Endodermal cell (in vitro differentiated cells): ENCODE measurements around the gene SEMA3A. TPM values are rescaled to one million over a fixed set of nuclear protein-coding genes. Genes with fewer than 3 reads are reported as not detected.

ENCODE experiments used
- DNase-seq: peaks from one replicate; pipeline ENCODE4 v3.0.0-alpha.2; 2017
- H3K27ac ChIP-seq: 2 replicates; pipeline ENCODE4 v1.5.1; 2013; ENCODE audit warnings: mild to moderate bottlenecking, low read depth, low read length, moderate library complexity
- H3K27me3 ChIP-seq: 2 replicates; pipeline ENCODE4 v1.6.1; 2013; ENCODE audit warnings: mild to moderate bottlenecking, low read length, moderate library complexity; ENCODE audit not compliant: insufficient read depth, control insufficient read depth, poor library complexity, severe bottlenecking
- H3K36me3 ChIP-seq: 2 replicates; pipeline ENCODE4 v1.7.0; 2013; ENCODE audit warnings: mild to moderate bottlenecking, low read length, moderate library complexity; ENCODE audit not compliant: control insufficient read depth, insufficient read depth
- H3K4me1 ChIP-seq: one replicate; pipeline ENCODE4 v1.7.0; 2013; ENCODE audit warnings: low read length; ENCODE audit not compliant: control insufficient read depth, insufficient read depth
- H3K4me3 ChIP-seq: 2 replicates; pipeline ENCODE4 v1.5.1; 2013; ENCODE audit warnings: mild to moderate bottlenecking, low read length, moderate library complexity
- H3K9ac ChIP-seq: 2 replicates; pipeline ENCODE4 v1.6.1; 2013; ENCODE audit warnings: mild to moderate bottlenecking, low read length, moderate library complexity; ENCODE audit not compliant: poor library complexity, severe bottlenecking; ENCODE audit errors: extremely low read depth
- H3K9me3 ChIP-seq: 2 replicates; pipeline ENCODE4 v1.6.1; 2013; ENCODE audit warnings: mild to moderate bottlenecking, low read length, moderate library complexity; ENCODE audit not compliant: control insufficient read depth
- H3K27ac Mint-ChIP-seq: 2 replicates; pipeline ENCODE4 v1.8.0; 2020; ENCODE audit warnings: mixed read lengths
- H3K27me3 Mint-ChIP-seq: 2 replicates; pipeline ENCODE4 v1.8.0; 2021; ENCODE audit warnings: mild to moderate bottlenecking, mixed read lengths; ENCODE audit not compliant: insufficient read depth
- H3K36me3 Mint-ChIP-seq: 2 replicates; pipeline ENCODE4 v1.8.0; 2020; ENCODE audit warnings: low read depth, mixed read lengths
- H3K4me1 Mint-ChIP-seq: 2 replicates; pipeline ENCODE4 v1.8.0; 2020; ENCODE audit warnings: mixed read lengths
- H3K4me3 Mint-ChIP-seq: 2 replicates; pipeline ENCODE4 v1.8.0; 2020; ENCODE audit warnings: mild to moderate bottlenecking, moderate library complexity, mixed read lengths
- H3K9me3 Mint-ChIP-seq: 2 replicates; pipeline ENCODE4 v1.8.0; 2020; ENCODE audit warnings: mild to moderate bottlenecking, mixed read lengths
- WGBS, 2 experiments: methylation state at CpG; one replicate each; pipeline versions ENCODE4 v1.1.5 to v1.1.7; 2013; ENCODE audit warnings: missing lambda C conversion rate in 2 of 2, mixed read lengths in 1 of 2; ENCODE audit not compliant: insufficient coverage in 1 of 2, insufficient read length in 1 of 2; 5-methylcytosine and 5-hydroxymethylcytosine counted together
- total RNA-seq, 2 donors: library from RNA; stranded (reverse); fragmentation: NEBNext Ultra II Directional in 1 of 2; extraction: Animal tissue kit (Norgen Biotek cat#: 25700) in 1 of 2; gene quantifications; 2 replicates in 1 of 2; 3 replicates in 1 of 2; pipeline ENCODE4 v1.2.1, GENCODE V29; 2021
- TF ChIP-seq, protein P1 (sequence below): fragments of 200-600 bp; sonication (generic); conservative IDR thresholded peaks from 2 replicates; pipeline ENCODE4 v1.5.0; 2021; ENCODE audit warnings: antibody characterized with exemption, mild to moderate bottlenecking

The SEMA3A gene
- total RNA-seq, 2 donors from 2014 or later = 43.5 to 72.8 TPM

DNA sequence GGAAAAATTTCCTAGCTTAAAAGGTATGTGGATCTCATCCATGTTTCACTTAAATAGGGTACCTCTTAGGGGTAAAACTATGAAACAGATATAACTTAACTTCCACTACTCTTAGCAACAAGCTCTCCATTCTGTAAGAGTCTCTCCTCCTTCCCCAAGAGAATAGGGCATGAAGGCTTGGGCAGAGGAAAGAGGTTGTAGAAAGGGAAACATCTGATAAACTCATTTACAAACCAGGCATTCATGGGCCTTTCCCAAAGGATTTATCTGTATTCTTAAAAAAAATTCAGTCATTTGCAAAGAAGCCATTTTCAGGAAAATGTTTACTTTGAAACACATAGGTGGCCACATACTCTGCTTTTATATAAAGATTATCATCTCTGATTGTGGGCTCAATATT is 82.7 kb downstream of the SEMA3A start:
- Histone ChIP-seq H3K9me3 (no peaks in the 10 kb centered on the region), H3K36me3 (peaks cover 6% of the 10 kb centered on the region), H3K9ac (no peak overlapping the region), H3K4me3 (no peak overlapping the region), H3K27me3 (no peaks in the 10 kb centered on the region), H3K27ac (no peak overlapping the region), H3K4me1 (peaks cover 28% of the 10 kb centered on the region)
- TF ChIP-seq, protein P1, sequence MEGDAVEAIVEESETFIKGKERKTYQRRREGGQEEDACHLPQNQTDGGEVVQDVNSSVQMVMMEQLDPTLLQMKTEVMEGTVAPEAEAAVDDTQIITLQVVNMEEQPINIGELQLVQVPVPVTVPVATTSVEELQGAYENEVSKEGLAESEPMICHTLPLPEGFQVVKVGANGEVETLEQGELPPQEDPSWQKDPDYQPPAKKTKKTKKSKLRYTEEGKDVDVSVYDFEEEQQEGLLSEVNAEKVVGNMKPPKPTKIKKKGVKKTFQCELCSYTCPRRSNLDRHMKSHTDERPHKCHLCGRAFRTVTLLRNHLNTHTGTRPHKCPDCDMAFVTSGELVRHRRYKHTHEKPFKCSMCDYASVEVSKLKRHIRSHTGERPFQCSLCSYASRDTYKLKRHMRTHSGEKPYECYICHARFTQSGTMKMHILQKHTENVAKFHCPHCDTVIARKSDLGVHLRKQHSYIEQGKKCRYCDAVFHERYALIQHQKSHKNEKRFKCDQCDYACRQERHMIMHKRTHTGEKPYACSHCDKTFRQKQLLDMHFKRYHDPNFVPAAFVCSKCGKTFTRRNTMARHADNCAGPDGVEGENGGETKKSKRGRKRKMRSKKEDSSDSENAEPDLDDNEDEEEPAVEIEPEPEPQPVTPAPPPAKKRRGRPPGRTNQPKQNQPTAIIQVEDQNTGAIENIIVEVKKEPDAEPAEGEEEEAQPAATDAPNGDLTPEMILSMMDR = no peak
- Mint-ChIP-seq H3K4me1 (peaks cover 63% of the 10 kb centered on the region), H3K9me3 (no peaks in the 10 kb centered on the region), H3K27me3 (no peaks in the 10 kb centered on the region), H3K36me3 (peaks cover 13% of the 10 kb centered on the region), H3K4me3 (no peak overlapping the region), H3K27ac (peak overlapping the region; percentile 59)
- DNase-seq = no peak

DNA sequence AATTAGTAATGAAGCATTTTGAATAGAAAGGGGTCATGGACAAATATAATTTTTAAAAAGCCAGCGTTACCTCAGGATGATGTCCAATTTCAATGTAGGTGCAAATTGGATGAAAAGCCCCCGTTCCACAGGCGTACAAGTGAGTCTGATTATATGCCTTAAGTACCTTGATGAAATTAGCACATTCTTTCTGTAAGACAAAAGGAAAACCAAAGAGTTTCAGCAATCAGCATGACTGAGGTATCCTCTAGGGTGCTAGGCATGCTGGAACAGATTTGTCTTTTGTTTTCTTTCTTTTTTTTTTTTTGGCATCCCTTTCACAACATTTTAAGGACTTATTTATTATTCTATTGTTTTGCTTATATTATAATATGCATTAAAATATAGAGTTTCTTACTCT is 84.2 kb downstream of the SEMA3A start:
- Mint-ChIP-seq H3K36me3 (peaks cover 13% of the 10 kb centered on the region), H3K4me1 (peaks cover 63% of the 10 kb centered on the region), H3K27me3 (no peaks in the 10 kb centered on the region), H3K27ac (peak overlapping the region; percentile 54), H3K4me3 (peak overlapping the region; percentile 17), H3K9me3 (no peaks in the 10 kb centered on the region)
- Histone ChIP-seq H3K9ac (no peak overlapping the region), H3K4me1 (peaks cover 28% of the 10 kb centered on the region), H3K27ac (no peak overlapping the region), H3K27me3 (no peaks in the 10 kb centered on the region), H3K36me3 (peaks cover 6% of the 10 kb centered on the region), H3K9me3 (no peaks in the 10 kb centered on the region), H3K4me3 (peak overlapping the region; percentile 30)
- TF ChIP-seq, protein P1 = no peak
- WGBS, 2 experiments = 47 to 50% methylated on average over 3 of the region's 3 CpGs
- DNase-seq = no peak

DNA sequence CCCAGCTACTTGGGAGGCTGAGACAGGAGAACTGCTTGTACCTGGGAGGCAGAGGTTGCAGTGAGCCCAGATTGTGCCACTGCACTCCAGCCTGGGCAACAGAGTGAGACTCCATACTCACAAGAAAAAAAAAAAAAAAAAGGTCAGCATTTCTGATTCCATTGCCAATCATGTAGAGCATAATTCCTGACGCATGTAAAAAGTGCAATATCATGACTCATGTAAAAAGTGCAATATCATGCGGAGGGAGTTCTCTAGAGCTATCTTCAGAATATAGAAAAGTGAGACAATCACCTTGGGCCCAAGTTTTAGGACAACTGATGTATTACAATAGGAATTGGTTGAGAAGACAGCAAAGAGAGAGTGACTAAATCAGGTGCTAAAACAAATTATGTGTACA is 85.8 kb downstream of the SEMA3A start:
- peaks cover 54% of the 10 kb centered on the region for H3K4me1 Mint-ChIP-seq

More for the DNA sequence above, 85.8 kb downstream of the SEMA3A start:
- DNase-seq = no peak
- no peak overlapping the region for H3K27ac ChIP-seq
- peaks cover 28% of the 10 kb centered on the region for H3K4me1 ChIP-seq
- Mint-ChIP-seq H3K9me3 (no peaks in the 10 kb centered on the region), H3K36me3 (peaks cover 13% of the 10 kb centered on the region), H3K27me3 (no peaks in the 10 kb centered on the region), H3K4me3 (no peak overlapping the region), H3K27ac (no peak overlapping the region)
- H3K27me3 ChIP-seq = no peaks in the 10 kb centered on the region
- 70 to 71% methylated on average over 2 of the region's 2 CpGs for WGBS, 2 experiments
- TF ChIP-seq, protein P1 = no peak
- H3K9ac ChIP-seq = no peak overlapping the region
- H3K9me3 ChIP-seq = no peaks in the 10 kb centered on the region
- H3K4me3 ChIP-seq = no peak overlapping the region
- peaks cover 6% of the 10 kb centered on the region for H3K36me3 ChIP-seq
